Measurements from ENCODE around the gene PEPD. TPM values are rescaled to one million over a fixed set of nuclear protein-coding genes. Genes with fewer than 3 reads are reported as not detected.
A peak's percentile ranks its signal among the peaks of the same experiment; 100 is the strongest.

The PEPD gene
- polyA plus RNA-seq, 3 donors: 61.5 to 218 (median 171) TPM

DNA sequence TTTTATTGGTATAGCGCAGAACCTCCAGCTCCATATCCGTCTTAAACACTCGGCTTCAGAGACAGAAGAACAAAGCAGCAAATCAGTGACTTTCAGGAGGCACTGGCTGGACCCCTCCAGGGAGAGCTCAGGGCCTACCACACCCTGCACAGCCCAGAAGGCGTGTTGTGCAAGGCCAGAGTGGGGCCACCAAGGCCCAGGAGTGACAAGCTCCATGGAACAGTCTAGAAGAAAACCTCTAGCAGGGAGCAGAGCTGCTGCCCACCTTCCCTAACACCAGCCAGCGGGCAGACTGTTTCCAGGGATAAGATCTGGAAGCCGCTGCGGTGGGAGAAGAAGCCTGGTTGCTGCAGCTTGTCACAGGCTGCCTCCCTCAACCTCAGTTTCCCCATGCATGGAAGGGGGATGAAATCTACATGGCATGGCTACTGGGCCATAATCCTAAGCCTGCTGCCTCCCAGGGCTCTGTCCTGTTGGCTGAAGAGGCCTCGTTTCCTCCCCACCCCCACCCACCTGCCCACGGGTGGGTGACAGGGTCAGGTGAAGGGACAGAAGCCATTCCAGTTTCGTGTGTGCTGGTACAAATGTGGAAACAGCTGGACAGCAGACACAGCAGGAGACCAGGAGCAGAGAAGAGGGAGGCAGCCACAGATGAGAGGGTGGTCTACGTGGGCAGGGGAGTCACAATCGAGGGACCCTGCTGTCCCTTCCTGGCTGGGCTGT, 57.4 kb downstream of the PEPD start:
- Histone ChIP-seq H3K27me3 (ENCODE audit: control insufficient read depth in 2 of 2, insufficient read depth in 2 of 2, low read length in 2 of 2) (no peaks in the 10 kb centered on the region), H3K9me3 (replicated peaks in 1 of 2; ENCODE audit: control insufficient read depth in 1 of 2, insufficient read depth in 1 of 2, low read length in 2 of 2) (no peaks in the 10 kb centered on the region), H3K9ac (ENCODE audit: insufficient read depth, low read length, poor library complexity, severe bottlenecking) (no peak overlapping the region), H4K20me1 (ENCODE audit: insufficient read depth, low read length) (no peaks in the 10 kb centered on the region), H3K4me3 (replicated peaks in 1 of 3; ENCODE audit: low read depth in 2 of 3, low read length in 3 of 3) (no peak overlapping the region), H3K4me1 (ENCODE audit: control insufficient read depth in 1 of 2, insufficient read depth in 2 of 2, low read length in 2 of 2) (no peaks in the 10 kb centered on the region), H3K27ac (ENCODE audit: low read depth in 1 of 2, low read length in 2 of 2) (no peak overlapping the region), H2AFZ (ENCODE audit: insufficient read depth, low read depth, low read length, poor library complexity, severe bottlenecking) (no peak overlapping the region), H3K36me3 (replicated peaks in 1 of 2; ENCODE audit: control insufficient read depth in 1 of 2, insufficient read depth in 2 of 2, low read length in 2 of 2) (peaks cover 6 to 11% of the 10 kb centered on the region in 2 donors), H3K4me2 (replicated peaks; ENCODE audit: extremely low read depth, low read length, poor library complexity, severe bottlenecking) (no peak overlapping the region), H3K79me2 (ENCODE audit: insufficient read depth, low read length) (no peaks in the 10 kb centered on the region)
- 100% methylated on average over 7 of the region's 12 CpGs for WGBS (ENCODE audit: insufficient coverage)
- H3K4me1 Mint-ChIP-seq: peaks cover 4% of the 10 kb centered on the region
- peaks cover 10 to 15% of the 10 kb centered on the region in 2 donors for H3K36me3 Mint-ChIP-seq
- peaks cover 0 to 4% (median 3%) of the 10 kb centered on the region in 3 donors for H3K27me3 Mint-ChIP-seq (ENCODE audit: low read depth in 3 of 3)
- DNase-seq: no peak
- intact Hi-C loops (cut with micrococcal nuclease): no loop called here
- no peak overlapping the region for H3K27ac Mint-ChIP-seq
- H3K4me3 Mint-ChIP-seq: no peak overlapping the region
- H3K9me3 Mint-ChIP-seq: no peaks in the 10 kb centered on the region
- TF ChIP-seq, protein P1, sequence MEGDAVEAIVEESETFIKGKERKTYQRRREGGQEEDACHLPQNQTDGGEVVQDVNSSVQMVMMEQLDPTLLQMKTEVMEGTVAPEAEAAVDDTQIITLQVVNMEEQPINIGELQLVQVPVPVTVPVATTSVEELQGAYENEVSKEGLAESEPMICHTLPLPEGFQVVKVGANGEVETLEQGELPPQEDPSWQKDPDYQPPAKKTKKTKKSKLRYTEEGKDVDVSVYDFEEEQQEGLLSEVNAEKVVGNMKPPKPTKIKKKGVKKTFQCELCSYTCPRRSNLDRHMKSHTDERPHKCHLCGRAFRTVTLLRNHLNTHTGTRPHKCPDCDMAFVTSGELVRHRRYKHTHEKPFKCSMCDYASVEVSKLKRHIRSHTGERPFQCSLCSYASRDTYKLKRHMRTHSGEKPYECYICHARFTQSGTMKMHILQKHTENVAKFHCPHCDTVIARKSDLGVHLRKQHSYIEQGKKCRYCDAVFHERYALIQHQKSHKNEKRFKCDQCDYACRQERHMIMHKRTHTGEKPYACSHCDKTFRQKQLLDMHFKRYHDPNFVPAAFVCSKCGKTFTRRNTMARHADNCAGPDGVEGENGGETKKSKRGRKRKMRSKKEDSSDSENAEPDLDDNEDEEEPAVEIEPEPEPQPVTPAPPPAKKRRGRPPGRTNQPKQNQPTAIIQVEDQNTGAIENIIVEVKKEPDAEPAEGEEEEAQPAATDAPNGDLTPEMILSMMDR (IDR thresholded peaks at IDR 0.05): no peak

DNA sequence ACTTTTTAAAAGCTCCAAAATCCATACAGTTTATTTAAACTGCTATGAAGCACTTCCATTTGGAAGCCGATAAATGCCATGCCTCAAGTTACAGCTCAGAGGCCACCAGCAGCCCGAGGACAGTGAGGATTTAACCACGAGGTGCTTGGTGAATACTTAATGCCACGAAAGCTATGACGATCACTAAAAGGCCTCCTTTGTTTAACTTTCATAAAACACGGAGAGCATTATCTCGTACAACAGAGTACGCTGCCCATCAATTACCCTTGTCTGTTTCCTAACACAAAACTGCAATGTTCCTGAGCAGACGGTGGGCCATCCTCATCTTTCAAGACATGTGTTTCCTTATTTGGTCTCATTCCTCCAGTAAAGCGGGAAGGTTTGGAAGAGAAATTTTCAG, 58.4 kb downstream of the PEPD start:
- Mint-ChIP-seq H3K4me1 (peaks cover 4% of the 10 kb centered on the region), H3K4me3 (no peak overlapping the region), H3K36me3 (peaks cover 10 to 15% of the 10 kb centered on the region in 2 donors), H3K27me3 (ENCODE audit: low read depth in 3 of 3) (peaks cover 0 to 4% (median 3%) of the 10 kb centered on the region in 3 donors), H3K9me3 (no peaks in the 10 kb centered on the region), H3K27ac (peak overlapping the region in 1 of 7 donors; percentile 26)
- H3K9ac ChIP-seq (ENCODE audit: insufficient read depth, low read length, poor library complexity, severe bottlenecking): no peak overlapping the region
- no peaks in the 10 kb centered on the region for H3K4me1 ChIP-seq (ENCODE audit: control insufficient read depth in 1 of 2, insufficient read depth in 2 of 2, low read length in 2 of 2)
- no peaks in the 10 kb centered on the region for H3K9me3 ChIP-seq (replicated peaks in 1 of 2; ENCODE audit: control insufficient read depth in 1 of 2, insufficient read depth in 1 of 2, low read length in 2 of 2)
- H3K27me3 ChIP-seq (ENCODE audit: control insufficient read depth in 2 of 2, insufficient read depth in 2 of 2, low read length in 2 of 2): no peaks in the 10 kb centered on the region
- peaks cover 6 to 11% of the 10 kb centered on the region in 2 donors for H3K36me3 ChIP-seq (replicated peaks in 1 of 2; ENCODE audit: control insufficient read depth in 1 of 2, insufficient read depth in 2 of 2, low read length in 2 of 2)
- no peak overlapping the region for H3K4me2 ChIP-seq (replicated peaks; ENCODE audit: extremely low read depth, low read length, poor library complexity, severe bottlenecking)
- H4K20me1 ChIP-seq (ENCODE audit: insufficient read depth, low read length): no peaks in the 10 kb centered on the region
- TF ChIP-seq, protein P1 (IDR thresholded peaks at IDR 0.05): no peak
- WGBS (ENCODE audit: insufficient coverage): 93% methylated on average over 9 of the region's 10 CpGs
- no peaks in the 10 kb centered on the region for H3K79me2 ChIP-seq (ENCODE audit: insufficient read depth, low read length)
- H2AFZ ChIP-seq (ENCODE audit: insufficient read depth, low read depth, low read length, poor library complexity, severe bottlenecking): no peak overlapping the region
- H3K27ac ChIP-seq (ENCODE audit: low read depth in 1 of 2, low read length in 2 of 2): no peak overlapping the region
- no peak overlapping the region for H3K4me3 ChIP-seq (replicated peaks in 1 of 3; ENCODE audit: low read depth in 2 of 3, low read length in 3 of 3)
- intact Hi-C loops (cut with micrococcal nuclease): no loop called here
- DNase-seq: no peak
